Activated CD8-positive, alpha-beta memory T cell treated with anti-CD3 and anti-CD28 coated beads, Interleukin-2, amount 50 U/mL, for 4 hours (primary cell): ENCODE measurements around the gene KCNG4.
"Not testable (repeated sequence)": the region's sequence is repeated elsewhere in the genome, so short reads cannot be mapped to it uniquely, and the experiment has no call there.

Experiments
- DNase-seq: peaks from one replicate; pipeline ENCODE4 v3.0.0-alpha.2; 2020

KCNG4 gene

DNA sequence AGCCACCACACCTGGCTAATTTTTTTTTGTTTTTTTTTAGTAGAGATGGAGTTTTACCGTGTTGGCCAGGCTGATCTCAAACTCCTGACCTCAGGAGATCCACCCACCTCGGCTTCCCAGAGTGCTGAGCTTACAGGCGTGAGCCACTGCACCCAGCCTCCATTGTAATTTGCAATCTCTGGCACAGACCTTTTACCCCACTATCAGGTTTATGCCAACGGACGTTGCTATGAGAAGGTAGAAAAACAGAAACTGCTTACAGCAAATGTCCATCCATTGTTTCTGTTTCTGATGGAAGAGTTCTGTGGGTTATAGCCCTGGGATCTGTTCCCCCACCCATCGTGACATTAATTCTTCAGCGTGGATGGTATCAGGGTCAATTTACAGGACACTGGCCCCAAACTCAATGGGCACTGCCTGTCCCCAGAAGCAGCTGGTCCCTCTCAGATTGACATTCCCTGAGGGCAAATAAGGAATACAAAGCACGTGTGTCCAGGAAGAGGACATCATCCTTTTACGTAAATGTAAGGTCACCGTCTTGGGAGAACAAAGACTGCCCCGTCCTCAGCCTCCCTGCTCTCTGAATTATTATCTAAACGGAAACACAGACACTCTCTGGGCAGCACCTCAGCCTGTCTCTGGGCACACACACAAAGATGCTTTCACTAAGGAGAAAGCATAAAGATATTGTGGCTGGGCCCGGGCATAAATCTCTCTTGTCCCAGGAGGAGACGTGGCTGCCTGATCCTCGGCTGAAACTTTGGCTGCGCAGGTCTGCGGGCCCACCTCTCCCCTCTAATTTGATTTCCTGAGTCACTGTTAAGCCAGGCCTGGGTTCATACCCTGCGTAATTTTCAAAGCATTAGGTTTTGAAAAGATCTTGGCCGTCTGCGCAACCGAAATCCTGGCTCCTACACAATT is 5.2 kb downstream of the KCNG4 start:
- DNase-seq = no peak

DNA sequence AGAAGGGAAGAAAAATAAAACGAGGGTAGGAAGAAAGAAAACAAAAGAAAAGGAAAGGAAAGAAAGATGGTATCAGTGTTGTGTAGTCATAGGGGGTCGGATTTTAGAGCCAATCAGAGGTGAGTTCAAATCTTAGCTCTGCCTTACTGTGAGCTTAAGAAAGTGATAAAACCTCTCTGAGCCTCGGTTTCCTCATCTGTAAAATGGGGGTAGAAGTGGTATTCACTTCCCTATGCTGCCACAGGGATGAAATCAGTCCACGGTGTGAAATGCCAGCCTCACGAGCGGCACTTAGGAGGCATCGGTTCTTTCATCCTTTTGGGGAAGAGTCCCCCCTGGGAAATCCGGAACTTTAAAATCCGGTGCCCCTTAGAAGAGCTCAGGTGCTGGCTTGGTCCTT is 6.1 kb downstream of the KCNG4 start:
- no peak for DNase-seq

DNA sequence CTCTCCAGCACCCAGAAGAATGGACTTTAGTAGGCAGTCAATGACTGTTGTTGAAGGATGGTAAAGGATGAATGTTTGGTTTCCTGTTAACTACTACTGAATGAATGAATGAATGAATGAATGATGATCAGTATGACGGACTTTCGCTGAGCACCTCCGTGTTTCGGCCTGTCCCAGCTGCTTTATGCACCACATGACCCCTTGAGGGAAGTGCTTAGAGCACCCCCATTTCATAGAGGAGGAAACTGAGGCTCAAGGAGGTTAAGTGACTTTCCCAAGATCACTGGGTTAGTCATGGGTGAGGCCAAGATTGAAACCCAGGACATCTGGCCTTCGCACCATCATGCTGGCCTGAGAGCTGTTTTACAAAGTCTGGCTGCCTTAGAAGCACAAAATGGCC is 6.8 kb downstream of the KCNG4 start:
- DNase-seq = no peak

DNA sequence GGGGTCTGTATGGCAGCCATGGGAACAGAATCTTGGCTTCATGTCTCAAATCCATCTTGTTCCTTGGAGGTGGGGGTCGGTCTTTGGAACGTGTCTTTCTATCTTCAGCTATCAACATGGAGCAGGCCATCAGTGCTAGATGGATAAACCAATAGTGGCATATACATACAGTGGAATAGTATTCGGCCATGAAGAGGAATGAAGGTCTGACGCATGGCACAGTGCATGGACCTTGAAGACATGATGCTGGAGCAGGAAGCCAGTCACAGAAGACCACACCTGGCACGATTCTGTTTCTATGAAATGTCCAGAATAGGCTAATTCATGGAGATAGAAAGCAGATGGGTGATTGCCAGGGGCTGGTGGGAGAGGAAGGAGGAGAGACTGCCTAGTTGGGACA is 7.8 kb downstream of the KCNG4 start:
- DNase-seq = no peak

DNA sequence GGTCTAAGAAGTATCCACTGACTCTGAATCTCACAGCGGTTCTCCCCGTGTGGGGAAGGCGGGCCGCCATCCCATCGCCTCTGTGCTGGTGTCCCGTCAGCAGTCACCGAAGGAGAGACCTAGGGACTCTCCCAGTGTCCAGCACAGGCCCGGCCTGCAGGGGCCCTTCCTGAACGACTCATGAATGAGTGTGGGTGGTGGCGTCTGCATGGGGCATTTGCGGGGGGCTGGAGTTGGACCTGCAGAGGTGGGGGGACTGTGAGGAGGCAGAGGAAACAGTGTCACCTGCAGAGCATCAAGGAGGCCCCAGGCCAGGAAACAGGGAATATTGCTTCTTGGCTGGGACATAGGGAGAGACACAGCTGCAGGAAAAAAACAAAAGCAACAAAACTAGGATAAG is 10.3 kb downstream of the KCNG4 start:
- DNase-seq = no peak

DNA sequence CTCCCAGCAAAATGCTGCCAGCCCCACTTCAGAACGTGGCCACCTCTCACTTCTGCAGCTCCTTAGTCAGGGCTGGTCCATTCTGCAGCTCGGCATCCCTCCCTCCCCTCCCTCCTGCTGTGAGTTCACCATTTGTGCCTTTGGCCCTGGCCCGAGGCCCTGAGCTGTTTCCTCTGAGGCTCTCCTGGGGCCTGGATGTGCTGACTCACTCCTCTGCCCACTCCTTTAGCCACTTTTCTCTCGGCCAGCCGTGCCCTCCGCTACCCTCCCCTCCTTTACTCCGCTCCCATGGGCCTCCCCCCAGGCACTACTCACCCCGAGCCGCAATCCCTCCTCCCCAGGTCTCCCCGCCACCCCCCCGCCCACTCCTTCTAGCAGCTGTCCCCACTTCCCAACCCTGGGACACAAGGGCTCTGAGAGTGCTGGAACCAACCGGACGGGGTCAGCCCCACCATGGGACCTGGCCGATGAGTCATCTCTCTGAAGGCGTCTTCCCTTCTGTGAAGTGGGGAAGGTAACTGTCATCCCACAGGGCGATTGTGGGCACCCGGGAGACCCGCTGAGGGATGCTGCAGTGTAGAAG is 11.5 kb downstream of the KCNG4 start:
- no peak for DNase-seq

DNA sequence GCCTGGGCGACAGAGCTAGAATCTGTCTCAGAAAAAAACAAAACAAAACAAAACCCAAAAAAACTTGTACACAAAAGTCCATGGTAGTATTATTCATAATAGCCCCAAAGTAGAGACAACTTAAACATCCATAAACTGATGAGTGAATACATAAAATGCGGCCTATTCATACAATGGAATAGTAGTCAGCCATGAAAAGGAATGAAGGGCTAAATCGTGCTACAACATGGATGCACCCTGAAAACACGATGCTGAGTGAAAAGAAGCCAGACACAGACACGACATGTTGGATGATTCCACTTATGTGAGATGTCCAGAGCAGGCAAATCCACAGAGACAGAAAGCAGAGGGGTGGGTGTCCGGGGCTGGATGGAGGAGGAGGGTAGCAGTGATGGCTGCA is 12.3 kb downstream of the KCNG4 start:
- DNase-seq = no peak

DNA sequence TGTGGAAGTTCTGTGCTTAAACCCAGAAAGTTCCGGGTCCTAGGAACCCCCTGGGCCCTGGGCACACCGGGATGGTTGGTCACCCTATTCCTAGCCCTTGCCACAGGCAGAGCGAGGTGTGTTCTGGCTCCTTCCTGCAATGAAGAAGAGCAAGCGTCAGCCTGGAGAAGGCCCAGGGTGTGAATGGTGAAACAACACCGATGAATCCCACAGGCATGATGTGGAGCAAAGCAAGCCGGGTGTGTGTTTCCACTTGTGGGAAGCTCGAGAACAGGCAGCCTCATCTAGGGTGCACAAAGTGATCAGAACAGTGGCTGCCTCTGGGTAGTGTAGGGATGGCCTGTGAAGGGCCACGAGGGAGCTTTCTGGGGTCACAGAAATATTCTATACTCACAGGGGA is 13.8 kb downstream of the KCNG4 start:
- DNase-seq = no peak

DNA sequence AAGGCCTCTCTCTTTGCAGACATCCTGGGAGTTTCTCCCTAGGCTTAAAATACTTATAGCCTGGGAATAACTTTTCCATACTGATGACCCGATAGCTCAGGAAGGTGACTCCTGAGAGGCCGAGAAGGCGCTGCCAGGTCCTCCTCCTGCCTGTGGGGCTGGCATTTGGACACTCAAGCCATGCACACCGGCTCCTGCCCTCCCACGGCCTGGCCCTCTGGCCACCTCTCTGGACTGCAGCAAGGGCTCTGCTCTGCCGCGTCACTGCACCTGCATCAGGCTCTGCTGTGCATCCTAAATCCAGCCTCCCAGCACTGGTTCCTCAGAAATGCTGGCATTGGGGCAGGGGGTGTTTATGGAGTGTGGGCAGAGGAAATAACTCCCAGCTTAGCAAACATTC is 14.2 kb downstream of the KCNG4 start:
- no peak for DNase-seq

DNA sequence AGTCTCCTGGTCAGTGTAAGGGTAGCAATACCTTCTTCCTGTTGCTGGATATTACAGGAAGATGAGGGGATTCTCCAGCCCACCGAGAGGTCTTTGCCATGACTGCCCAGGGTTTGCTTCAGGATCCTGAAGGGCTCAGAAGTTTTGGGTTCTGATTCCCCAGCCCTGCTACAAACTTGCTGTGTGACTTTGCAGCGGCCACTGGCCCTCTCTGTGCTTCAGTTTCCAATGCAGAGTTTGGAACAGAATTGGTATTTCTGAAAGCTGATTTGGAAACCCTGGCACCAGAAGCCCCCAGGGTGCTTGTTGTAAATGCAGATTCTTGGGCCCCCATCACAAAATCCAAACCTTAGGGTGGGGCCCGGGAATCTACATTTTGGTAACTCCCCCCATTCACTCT is 14.7 kb downstream of the KCNG4 start:
- no peak for DNase-seq

DNA sequence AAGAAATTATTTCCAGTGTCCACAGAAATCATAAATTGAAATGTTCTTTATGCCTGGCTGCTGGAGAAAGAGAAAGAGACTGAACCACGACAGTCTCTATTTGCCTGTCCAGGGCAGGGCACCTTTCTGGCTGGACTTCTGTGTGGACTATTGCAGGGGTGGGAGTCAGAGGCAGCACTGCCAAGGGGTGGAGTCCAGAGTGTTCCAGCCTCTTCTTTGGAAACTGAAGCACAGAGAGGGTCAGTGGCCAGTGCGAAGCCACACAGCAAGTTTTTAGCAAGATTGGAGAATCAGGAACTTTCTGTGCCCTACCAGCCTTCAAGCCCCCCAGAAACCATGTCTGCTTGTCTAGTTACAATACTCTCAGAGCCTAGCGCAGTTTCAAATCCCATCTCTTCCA is 15.3 kb downstream of the KCNG4 start:
- DNase-seq = no peak

DNA sequence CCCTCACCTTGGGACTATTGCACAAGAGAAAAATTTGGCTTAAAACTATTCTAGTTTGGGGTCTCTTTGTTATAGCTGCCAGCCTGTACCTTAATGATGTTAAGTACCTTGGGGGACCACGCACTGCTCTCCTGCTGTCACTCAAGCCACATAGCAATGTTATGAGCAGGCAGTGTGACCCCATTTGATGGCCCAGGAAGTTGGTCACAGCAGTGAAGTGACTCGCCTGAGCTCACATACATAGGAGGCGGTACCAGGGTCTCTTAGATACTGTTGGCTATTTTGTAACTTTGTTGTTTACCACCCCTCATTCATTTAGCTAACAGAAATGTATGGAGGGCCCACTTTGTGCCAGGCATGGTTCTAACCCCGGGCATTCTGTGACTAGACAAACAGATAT is 16.4 kb downstream of the KCNG4 start:
- no peak for DNase-seq

DNA sequence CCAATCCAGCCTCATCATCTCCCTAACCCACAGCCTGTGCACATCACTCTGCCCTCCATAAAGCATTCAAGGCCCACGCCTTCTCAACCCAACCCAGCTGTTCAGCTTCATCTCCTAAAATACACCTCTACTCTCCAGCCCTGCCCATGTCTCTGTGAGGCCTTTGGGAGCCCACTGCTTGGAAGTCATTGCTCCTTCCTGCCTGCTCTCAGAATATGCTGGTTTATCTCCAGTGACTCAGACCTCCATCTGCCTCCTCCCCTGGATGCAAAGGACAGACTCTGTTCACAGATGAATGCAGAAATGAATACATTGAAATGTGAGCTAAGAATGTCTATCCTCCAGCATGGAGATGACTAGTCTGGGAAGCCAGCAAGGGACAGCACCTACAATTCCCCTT is 19.0 kb downstream of the KCNG4 start:
- DNase-seq = no peak

DNA sequence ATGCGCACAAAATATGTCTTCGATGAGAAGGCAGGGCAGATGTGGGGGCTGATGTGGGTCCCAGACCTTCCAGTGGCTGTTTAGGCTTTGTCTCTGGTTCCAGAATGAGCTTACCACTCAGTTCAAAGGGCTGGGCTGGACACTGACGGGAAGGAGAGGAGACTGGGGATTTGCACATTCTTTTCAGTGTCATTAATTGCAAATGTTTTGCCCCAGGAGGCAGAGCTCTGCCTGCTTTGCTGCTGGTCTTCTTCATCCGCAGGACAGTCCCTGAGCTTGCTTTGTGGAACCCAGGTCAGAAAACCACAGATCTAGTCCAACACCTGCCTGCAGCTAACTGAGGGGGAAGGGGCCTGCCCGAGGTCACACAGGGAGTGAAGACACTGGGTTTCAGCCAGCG is 20.9 kb downstream of the KCNG4 start:
- DNase-seq = no peak

DNA sequence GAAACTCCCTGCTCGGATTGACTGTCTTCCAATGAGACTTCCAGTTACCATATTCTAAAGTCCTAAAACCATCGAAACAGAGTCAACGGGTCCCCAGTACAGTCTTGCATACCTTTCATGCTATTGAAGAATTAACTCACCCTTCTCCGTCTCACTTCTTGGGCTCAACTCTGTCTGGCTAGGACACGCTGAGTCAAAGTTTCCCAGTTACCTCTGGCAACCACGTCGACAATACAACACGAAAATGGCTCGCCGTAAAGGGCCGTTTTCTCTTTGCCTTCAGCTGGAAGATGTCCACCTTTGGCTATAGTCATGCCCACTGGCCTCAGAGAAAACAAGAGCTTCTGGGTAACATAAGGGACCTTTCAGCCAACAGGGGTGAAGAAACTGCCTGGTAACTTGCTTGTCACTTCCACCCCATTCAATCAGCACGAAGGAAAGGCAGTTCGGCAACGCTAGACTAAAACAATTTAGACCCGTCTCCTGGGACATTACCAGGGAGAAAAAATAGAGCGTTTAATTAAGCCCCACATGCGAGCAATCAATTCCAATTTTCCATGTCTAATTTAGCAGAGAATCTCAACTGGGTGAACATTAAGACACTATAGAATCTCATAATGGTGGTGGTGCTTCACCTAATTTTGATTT is 21.5 kb downstream of the KCNG4 start:
- DNase-seq = no peak

DNA sequence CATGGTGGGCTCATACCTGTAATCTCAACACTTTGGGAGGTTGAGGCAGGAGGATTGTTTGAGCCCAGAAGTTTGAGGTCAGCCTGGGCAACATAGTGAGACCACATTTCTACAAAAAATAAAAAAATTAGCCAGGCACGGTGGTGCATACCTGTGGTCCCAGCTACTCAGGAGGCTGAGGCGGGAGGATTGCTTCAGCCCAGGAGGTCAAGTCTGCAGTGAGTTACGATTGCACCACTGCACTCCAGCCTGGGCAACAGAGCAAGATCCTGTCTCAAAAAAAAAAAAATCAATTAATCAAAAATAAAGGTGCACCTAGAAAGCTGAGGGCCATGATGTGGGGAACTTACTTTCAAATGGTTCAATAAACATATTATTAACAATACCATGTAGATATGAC is 23.7 kb downstream of the KCNG4 start:
- DNase-seq = not testable (repeated sequence)

DNA sequence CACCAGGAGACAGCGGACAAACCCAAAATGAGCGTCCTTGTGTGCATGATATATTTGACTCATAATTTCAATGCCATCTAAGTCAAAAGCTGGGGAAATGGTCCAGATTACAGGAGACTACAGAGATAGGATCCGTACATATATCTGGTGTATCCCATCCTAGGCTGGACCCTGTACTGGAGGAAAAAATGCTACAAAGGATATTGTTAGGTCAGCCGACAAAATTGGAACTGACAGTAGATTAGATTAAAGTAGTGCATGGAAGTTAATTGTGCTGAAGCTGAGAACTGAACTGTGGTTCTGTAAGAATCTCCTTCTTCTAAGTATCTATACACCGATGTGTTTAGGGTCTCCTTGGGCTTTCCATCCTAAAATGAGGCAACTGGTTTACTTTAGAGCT is 24.3 kb downstream of the KCNG4 start:
- no peak for DNase-seq

DNA sequence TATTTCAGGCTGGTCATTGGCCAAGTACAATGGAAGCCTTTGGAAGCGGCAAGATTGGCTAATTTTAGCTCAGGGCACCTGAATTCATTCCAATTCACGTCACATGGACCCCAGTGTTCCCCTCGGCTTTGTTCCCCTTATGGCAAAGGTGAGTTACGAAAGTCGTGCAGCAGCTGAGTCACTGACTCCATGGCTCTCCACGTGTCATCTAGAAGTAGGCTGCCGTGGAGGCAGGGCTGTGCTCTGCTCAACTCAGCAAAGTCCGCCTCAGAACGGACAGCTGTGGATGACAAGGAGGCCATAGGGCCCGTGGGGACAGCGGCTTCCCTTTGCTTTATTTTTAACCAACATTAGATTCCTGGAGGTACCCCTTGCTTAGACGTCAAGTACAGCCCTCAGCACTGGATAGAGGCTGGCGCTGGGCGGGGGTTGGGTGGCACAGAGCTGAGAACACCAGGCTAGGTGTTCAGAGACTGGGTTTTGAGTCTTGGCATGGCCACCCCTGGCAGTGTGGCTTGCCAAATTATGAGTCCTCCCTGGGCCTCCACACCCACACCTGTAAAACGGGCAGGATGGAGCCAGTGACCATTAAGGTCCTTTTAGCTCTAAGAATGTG is 25.3 kb downstream of the KCNG4 start:
- no peak for DNase-seq

DNA sequence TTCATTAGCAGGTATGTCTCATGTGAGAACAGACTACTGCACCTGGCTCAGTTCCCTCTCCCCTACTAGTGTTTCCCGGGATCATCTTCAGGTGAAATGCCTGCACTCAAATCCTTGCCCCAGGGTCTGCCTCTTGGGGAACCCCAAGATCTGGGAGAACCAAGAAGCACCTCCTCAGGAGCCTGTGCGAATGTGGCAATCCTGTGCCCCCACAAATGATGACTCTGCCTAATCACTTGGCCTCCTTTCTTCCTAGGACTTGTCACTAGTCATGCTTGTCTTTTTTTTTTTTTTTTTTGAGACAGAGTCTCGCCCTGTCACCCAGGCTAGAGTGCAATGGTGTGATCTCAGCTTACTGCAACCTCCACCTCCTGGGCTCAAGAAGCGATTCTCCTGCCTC is 27.2 kb downstream of the KCNG4 start:
- DNase-seq = no peak

DNA sequence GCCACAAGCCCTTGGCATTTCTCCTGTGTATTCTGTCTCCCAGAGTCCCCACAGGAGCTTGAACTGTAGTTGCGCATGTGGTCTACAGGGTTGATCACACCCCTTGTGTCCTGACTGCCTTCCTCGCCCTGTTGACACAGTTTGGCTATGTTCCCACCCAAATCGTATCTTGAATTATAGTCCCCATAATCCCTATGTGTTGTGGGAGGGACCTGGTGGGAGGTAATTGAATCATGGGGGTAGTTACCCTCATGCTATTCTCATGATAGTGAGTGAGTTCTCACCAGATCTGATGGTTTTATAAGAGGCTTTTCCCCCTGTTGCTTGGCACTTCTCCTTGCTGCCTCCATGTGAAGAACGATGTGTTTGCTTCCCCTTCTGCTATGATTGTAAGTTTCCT is 27.7 kb downstream of the KCNG4 start:
- DNase-seq = no peak

DNA sequence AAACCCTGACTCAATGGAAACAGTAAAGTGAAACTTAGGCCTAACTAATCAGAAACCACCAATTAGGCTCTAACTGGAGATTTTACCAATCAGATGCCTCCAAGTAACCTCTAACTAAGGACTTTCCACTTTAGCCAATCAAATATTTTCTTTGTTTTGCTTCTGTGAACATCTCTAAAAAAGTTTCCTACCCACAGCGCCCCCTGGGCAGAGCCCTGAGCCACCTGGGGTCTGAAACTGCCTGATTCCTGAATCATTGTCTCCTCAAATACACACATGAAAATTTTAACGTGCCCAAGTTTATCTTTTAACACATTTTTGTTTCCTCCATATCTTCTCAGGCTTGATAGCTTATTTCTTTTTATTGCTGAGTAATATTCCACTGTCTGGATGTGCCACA is 29.8 kb downstream of the KCNG4 start:
- DNase-seq = no peak

DNA sequence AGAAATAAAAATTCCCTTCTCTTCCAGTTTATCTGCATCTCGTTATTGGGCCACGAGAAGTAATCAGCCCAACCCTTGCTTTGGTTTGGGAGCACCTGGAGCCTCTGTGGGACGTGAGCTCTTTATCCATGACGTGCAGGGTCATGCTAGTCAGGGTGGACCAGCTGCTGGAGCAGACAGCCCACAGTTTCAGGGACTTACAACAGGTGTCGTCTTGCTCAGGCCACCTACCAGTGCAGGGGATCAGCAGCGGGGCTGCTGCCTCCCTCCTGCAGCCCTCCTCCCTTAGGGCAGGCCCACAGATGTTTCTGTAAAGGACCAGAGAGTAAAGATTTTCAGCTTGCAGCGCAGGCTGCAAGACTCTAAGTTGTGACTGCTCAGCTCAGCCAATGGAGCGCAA is 31.9 kb downstream of the KCNG4 start:
- no peak for DNase-seq

DNA sequence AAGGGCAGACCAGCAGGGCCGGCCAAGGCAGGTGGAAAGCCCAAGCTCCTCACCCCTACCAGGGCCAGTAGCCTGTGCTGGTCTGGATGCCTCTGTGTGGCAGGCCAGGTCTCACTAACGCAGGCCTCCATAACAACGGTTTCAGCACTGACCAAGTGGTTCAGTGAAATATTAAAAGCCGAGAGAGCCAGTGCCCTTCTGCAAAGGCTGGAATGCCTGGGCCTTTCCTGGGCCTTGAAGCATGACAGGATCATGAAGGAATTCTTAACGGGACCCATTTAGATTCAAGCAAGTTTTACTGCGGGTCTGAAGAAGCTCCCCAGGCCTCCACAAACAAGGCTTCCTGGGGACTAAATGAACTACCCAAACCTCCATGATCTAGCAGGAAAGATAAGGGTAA is 32.6 kb downstream of the KCNG4 start:
- DNase-seq = no peak
